HG03135 (cell line): ENCODE data around the gene CDRT15.
"Not testable (repeated sequence)": the region's sequence is repeated elsewhere in the genome, so short reads cannot be mapped to it uniquely, and the experiment has no call there.

Experiments used
- ATAC-seq: cut with Tn5 transposase; IDR thresholded peaks from one replicate; pipeline ENCODE4 v1.9.1; 2021; ENCODE audit warnings: mild to moderate bottlenecking, moderate library complexity; ENCODE audit not compliant: unreplicated experiment

CDRT15 gene

GRCh38 chr17:14236762-14237161 is at the start of gene CDRT15:
Gene CDRT15 (minus strand): TSS chr17:14236862. CDS start chr17:14236833, 29 bp downstream.
- not testable (repeated sequence) for ATAC-seq

DNA sequence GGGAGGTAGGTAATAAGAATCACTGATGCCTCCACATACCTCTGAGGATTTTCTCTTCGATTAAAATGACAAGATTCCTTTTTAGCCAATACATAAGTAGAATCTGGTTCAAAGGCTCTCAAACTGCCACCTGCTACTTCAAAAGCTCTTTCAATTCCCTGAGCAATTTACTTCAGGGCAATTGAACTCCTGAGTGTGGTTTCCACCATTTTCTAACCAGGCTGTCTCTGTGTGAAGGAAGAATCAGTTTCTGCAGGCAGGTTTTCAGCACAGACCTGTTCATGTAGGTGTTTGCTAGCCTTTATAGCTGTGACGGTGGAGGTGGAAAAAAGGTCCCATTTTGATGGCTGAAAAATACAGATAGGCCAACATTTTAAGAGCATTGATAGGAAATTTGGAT is 46.1 kb upstream of the CDRT15 start:
- no peak for ATAC-seq

DNA sequence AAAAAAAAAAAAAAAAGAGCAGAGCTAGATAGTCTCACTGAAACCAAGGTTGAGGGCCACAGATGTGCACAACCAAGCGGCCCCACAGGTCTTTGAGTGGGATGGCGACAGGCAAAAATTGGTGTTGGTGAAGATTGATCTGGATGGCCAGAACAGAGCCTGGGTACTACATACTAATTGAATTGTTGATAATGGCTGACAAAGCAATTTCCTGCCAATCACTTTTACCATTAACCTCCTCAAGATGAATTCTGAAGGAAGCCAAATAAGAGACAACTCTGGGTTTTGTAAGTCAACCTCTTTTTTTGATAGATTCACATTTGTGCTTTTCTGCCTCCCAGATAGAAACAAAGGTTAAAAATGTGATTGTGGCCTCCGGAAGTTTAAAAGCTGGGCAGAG is 44.9 kb upstream of the CDRT15 start:
- ATAC-seq: no peak

GRCh38 chr17:14276535-14277250 is 40.0 kb upstream of the CDRT15 start:
- ATAC-seq: no peak

GRCh38 chr17:14270508-14270907 is 33.8 kb upstream of the CDRT15 start:
- no peak for ATAC-seq

GRCh38 chr17:14269473-14269872 is 32.8 kb upstream of the CDRT15 start:
- no peak for ATAC-seq

GRCh38 chr17:14268264-14268663 is 31.6 kb upstream of the CDRT15 start:
- no peak for ATAC-seq

- ATAC-seq: no peak
Measured at GRCh38 chr17:14261406-14261805, 24.7 kb upstream of the CDRT15 start.

GRCh38 chr17:14245629-14246028 is 9.0 kb upstream of the CDRT15 start:
- ATAC-seq: no peak

GRCh38 chr17:14245002-14245401 is 8.3 kb upstream of the CDRT15 start:
- no peak for ATAC-seq

- ATAC-seq: not testable (repeated sequence)
Measured at GRCh38 chr17:14239271-14239670, 2.6 kb upstream of the CDRT15 start.

- not testable (repeated sequence) for ATAC-seq
Measured at GRCh38 chr17:14236032-14236431, 630 bp downstream of the CDRT15 start.

DNA sequence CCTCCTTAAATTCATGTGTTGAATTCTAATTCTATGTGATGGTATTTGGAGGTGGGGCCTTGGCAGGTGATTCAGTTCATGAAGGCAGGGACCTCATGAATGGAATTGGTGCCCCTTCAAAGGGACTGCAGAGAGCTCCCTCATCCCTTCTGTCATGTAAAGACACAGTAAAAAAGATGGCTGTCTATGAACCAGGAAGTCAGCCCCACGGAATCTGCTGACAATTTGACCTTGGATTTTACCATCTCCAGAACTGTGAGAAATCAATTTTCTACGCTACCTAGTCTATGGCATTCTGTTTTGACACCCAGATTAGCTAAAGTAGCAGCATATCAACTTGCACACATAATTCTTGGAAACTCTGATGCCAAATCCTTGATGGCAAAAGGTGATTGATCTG is 1.6 kb downstream of the CDRT15 start:
- not testable (repeated sequence) for ATAC-seq

- ATAC-seq: not testable (repeated sequence)
Measured at GRCh38 chr17:14231187-14231586, 5.5 kb downstream of the CDRT15 start.

DNA sequence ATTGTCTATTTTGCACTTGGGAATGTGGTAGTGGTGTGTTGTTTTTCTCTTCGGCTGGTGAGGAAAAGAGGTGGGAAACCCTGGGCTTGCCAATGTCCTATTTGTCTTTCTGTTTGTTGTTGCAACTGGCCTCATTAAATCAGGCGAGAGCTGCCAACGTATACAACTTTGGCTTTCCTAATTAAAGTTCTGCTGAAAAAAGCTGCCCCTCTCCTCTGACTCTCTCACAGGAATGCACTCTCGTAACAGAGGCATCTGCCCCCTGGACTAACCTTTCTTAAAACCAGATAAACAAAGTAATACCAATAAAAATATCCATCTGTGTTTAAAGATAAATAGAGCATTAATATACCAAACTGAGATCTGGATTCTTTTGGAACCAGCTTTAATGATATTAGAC is 7.8 kb downstream of the CDRT15 start:
- no peak for ATAC-seq

DNA sequence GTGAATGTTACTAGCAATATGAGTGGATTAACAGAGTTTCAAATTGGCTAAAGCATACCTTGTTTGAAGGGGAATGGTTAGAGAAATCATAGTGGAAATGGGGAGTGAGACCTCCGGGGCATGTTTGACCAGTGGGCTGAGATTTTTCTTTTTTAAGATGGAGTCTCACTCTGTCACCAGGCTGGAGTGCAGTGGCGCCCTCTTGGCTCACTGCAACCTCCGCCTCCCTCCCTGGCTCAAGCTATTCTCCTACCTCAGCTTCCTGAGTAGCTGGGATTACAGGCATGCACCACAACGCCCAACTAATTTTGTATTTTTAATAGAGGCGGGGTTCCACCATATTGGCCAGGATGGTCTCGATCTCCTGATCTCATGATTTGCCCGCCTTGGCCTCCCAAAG is 9.6 kb downstream of the CDRT15 start:
- ATAC-seq: no peak

GRCh38 chr17:14225254-14225980 is 11.2 kb downstream of the CDRT15 start:
- ATAC-seq: no peak

DNA sequence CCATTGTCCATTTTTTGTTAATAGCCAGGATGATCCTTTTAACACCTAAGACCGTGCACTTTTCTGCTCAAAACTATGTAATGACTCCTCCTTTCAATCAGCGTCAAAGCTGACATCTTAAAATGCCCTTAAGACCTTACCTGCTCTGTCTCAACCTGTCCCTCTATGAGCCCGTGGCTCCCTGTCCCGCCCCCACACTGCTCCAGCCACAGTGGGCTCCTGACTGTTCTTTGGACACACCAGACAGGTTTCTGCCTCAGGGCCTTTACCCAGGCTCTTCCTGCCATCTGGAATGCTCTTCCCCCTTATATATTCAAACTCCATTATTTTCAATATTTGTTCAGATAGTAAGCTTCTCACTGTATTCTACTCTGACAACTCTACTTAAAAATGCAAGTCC is 14.1 kb downstream of the CDRT15 start:
- ATAC-seq: no peak

- no peak for ATAC-seq
Measured at GRCh38 chr17:14214271-14214670, 22.4 kb downstream of the CDRT15 start.

GRCh38 chr17:14212401-14212800 is 24.3 kb downstream of the CDRT15 start:
- no peak for ATAC-seq

- no peak for ATAC-seq
Measured at GRCh38 chr17:14211801-14212200, 24.9 kb downstream of the CDRT15 start.

DNA sequence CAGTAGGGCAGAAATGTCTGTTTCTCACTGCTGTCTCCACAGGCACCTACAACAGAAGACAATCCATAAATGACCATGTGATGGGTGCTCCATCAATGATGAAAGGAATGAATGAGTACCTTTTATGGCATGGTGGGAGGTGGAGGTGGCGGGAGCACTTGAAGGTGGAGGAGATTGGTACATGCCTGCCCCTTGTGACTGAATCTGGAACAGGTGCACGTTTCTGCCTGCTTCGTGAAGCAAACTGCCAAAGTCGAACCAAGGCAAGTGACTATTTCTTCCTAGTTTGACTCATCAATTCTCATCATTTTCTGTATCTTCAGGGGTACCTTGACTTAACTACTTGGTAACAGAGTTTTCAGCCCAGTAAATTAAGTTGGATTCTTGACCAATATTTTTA is 25.4 kb downstream of the CDRT15 start:
- no peak for ATAC-seq
